Measurements from ENCODE around the gene KRT73.

KRT73 gene

DNA sequence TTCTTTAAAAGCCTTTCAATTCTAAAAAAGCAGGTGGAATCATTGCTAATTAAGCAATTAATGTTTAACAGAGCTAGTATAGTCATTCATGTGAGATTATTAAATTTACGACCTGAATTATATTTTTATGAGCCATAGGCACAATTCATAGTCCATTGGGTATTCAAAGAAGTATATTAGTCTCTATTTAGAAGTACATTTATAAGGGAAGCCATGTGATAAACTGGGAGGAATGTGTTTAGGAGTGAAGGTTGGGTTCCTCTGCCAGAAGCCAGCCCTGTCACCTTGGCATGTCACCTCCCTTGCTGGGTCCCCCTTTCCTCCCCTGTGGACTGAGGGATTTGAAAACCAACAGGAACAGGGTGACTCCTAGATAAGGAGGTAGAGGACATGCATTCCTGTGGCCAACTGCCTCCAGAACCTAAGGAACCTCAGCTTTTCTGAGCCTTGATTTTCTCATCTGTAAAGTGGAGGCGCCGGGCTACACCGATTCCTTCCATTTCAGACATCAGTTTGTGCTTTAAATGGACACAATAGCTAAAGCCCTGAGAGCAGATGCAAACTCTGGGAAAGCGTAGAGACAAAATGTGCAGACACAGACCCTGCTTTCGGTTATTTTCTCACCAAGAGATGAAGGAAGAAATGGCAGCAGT, 39.0 kb upstream of the KRT73 start:
- no peaks in the 10 kb centered on the region for H4K20me1 ChIP-seq (ENCODE audit: insufficient read depth)
- H3K4me1 ChIP-seq (ENCODE audit: low read depth, poor library complexity, severe bottlenecking) = no peaks in the 10 kb centered on the region
- H3K4me3 ChIP-seq (IDR thresholded peaks at IDR 0.05; ENCODE audit: insufficient read depth, low read depth, low read length) = no peak overlapping the region
- H3K36me3 ChIP-seq (ENCODE audit: insufficient read depth) = no peaks in the 10 kb centered on the region
- H3K79me2 ChIP-seq (ENCODE audit: insufficient read depth, low read depth) = no peaks in the 10 kb centered on the region
- H2AFZ ChIP-seq (ENCODE audit: low read depth) = no peak overlapping the region
- no peak overlapping the region for H3K9ac ChIP-seq
- H3K27me3 ChIP-seq (ENCODE audit: insufficient read depth, low read depth) = peaks cover 21% of the 10 kb centered on the region
- H3K27ac ChIP-seq = no peak overlapping the region
- no peak overlapping the region for H3K4me2 ChIP-seq
- TF ChIP-seq, protein P1, sequence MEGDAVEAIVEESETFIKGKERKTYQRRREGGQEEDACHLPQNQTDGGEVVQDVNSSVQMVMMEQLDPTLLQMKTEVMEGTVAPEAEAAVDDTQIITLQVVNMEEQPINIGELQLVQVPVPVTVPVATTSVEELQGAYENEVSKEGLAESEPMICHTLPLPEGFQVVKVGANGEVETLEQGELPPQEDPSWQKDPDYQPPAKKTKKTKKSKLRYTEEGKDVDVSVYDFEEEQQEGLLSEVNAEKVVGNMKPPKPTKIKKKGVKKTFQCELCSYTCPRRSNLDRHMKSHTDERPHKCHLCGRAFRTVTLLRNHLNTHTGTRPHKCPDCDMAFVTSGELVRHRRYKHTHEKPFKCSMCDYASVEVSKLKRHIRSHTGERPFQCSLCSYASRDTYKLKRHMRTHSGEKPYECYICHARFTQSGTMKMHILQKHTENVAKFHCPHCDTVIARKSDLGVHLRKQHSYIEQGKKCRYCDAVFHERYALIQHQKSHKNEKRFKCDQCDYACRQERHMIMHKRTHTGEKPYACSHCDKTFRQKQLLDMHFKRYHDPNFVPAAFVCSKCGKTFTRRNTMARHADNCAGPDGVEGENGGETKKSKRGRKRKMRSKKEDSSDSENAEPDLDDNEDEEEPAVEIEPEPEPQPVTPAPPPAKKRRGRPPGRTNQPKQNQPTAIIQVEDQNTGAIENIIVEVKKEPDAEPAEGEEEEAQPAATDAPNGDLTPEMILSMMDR (conservative IDR thresholded peaks at IDR 0.05; ENCODE audit: low read depth, low read length) = no peak

DNA sequence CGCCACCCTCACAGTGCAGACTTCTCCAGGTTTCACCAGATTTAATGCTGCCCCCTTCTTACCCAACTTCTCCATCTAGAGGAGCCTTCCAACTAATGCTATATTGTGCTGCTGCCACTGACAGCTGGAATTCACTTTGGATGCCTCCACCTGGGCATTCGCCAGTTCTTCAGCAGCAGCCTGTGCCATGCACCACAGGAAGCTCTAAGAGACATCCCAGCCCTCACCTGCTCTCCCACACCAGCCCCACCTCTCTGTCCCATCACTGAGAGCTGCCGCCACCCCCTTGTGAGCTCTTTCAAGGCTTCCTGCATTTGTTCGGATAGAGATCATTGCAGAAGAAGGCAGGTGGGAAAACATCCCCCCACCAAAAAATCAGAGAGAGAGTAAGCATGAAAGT, 38.3 kb upstream of the KRT73 start:
- H4K20me1 ChIP-seq (ENCODE audit: insufficient read depth) = no peaks in the 10 kb centered on the region
- no peak overlapping the region for H3K4me3 ChIP-seq (IDR thresholded peaks at IDR 0.05; ENCODE audit: insufficient read depth, low read depth, low read length)
- no peak overlapping the region for H3K4me2 ChIP-seq
- H3K9ac ChIP-seq = no peak overlapping the region
- TF ChIP-seq, protein P1 (conservative IDR thresholded peaks at IDR 0.05; ENCODE audit: low read depth, low read length) = no peak
- H3K79me2 ChIP-seq (ENCODE audit: insufficient read depth, low read depth) = no peaks in the 10 kb centered on the region
- no peaks in the 10 kb centered on the region for H3K4me1 ChIP-seq (ENCODE audit: low read depth, poor library complexity, severe bottlenecking)
- H3K27me3 ChIP-seq (ENCODE audit: insufficient read depth, low read depth) = peaks cover 24% of the 10 kb centered on the region
- H2AFZ ChIP-seq (ENCODE audit: low read depth) = no peak overlapping the region
- no peaks in the 10 kb centered on the region for H3K36me3 ChIP-seq (ENCODE audit: insufficient read depth)
- H3K27ac ChIP-seq = no peak overlapping the region

DNA sequence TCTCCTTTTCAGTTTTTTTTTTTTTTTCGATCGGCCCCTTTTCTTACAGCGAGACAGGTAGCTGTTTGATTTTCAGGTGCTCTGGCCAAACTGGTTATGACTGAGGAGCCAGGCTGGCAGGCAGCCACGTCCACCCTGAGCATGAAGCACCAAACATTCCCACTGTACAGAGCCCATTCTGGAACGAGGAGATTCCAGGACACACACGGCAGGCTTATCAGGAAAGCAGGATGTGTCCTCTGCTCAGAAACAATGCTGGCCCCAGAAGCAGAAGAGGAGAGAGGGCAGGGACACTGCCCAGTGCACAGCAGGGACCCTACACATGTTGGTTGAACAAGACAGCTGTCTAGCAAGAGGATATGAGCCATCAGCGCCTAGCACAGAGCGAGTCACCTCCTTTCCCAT, 37.4 kb upstream of the KRT73 start:
- H3K4me2 ChIP-seq = no peak overlapping the region
- H3K36me3 ChIP-seq (ENCODE audit: insufficient read depth) = no peaks in the 10 kb centered on the region
- H3K4me3 ChIP-seq (IDR thresholded peaks at IDR 0.05; ENCODE audit: insufficient read depth, low read depth, low read length) = no peak overlapping the region
- peaks cover 24% of the 10 kb centered on the region for H3K27me3 ChIP-seq (ENCODE audit: insufficient read depth, low read depth)
- H2AFZ ChIP-seq (ENCODE audit: low read depth) = no peak overlapping the region
- no peak overlapping the region for H3K27ac ChIP-seq
- H3K4me1 ChIP-seq (ENCODE audit: low read depth, poor library complexity, severe bottlenecking) = no peaks in the 10 kb centered on the region
- no peak overlapping the region for H3K9ac ChIP-seq
- H3K79me2 ChIP-seq (ENCODE audit: insufficient read depth, low read depth) = no peaks in the 10 kb centered on the region
- H4K20me1 ChIP-seq (ENCODE audit: insufficient read depth) = no peaks in the 10 kb centered on the region
- TF ChIP-seq, protein P1 (conservative IDR thresholded peaks at IDR 0.05; ENCODE audit: low read depth, low read length) = no peak

DNA sequence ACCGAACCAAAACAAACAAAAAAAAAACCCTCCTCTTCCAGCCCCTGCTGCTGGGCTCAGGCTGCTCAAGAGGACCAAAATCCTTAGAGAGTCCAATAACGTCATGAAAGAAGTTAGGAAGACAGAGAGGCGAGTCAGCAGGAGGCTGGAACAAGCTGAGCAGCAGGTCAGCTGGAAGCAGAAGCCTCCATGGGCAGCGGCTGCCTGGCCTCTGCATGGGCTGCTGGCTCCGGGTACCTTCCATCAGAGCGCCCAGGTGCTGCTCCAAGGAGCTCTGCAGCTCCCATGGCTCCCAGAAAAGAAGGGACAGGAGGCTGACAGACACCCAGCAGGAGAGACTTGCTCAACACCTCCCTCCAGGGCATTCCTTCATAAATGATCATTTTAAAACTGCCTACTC, 36.9 kb upstream of the KRT73 start:
- Histone ChIP-seq H3K27ac (no peak overlapping the region), H3K4me2 (no peak overlapping the region), H3K27me3 (ENCODE audit: insufficient read depth, low read depth) (peaks cover 24% of the 10 kb centered on the region), H3K4me3 (IDR thresholded peaks at IDR 0.05; ENCODE audit: insufficient read depth, low read depth, low read length) (no peak overlapping the region), H3K9ac (no peak overlapping the region), H3K36me3 (ENCODE audit: insufficient read depth) (no peaks in the 10 kb centered on the region), H3K79me2 (ENCODE audit: insufficient read depth, low read depth) (no peaks in the 10 kb centered on the region), H3K4me1 (ENCODE audit: low read depth, poor library complexity, severe bottlenecking) (no peaks in the 10 kb centered on the region), H2AFZ (ENCODE audit: low read depth) (no peak overlapping the region), H4K20me1 (ENCODE audit: insufficient read depth) (no peaks in the 10 kb centered on the region)
- TF ChIP-seq, protein P1 (conservative IDR thresholded peaks at IDR 0.05; ENCODE audit: low read depth, low read length) = no peak

Measured in KMS-11 (cell line).